ENCODE data around the gene LPCAT2. TPM values are rescaled to one million over a fixed set of nuclear protein-coding genes. Genes with fewer than 3 reads are reported as not detected.
A peak's percentile ranks its signal among the peaks of the same experiment; 100 is the strongest.

The LPCAT2 gene
- total and polyA plus RNA-seq, 8 donors: 1.4 to 36.2 (median 6.6) TPM; not detected in 1

- no peaks in the 10 kb centered on the region for H3K27me3 ChIP-seq
- intact Hi-C loops (cut with DNase I; ENCODE audit: low total_unique reads): loop anchor here (5.0 to 10.0 kb wide), 2 partner anchors 75 to 162 kb away; no protein-coding TSS in a partner anchor
- H3K4me3 ChIP-seq: no peak overlapping the region
- peaks cover 0 to 8% (median 0%) of the 10 kb centered on the region in 4 donors for H3K4me1 ChIP-seq
- peaks cover 0 to 12% (median 5%) of the 10 kb centered on the region in 4 donors for H3K36me3 ChIP-seq
- TF ChIP-seq, protein P1, sequence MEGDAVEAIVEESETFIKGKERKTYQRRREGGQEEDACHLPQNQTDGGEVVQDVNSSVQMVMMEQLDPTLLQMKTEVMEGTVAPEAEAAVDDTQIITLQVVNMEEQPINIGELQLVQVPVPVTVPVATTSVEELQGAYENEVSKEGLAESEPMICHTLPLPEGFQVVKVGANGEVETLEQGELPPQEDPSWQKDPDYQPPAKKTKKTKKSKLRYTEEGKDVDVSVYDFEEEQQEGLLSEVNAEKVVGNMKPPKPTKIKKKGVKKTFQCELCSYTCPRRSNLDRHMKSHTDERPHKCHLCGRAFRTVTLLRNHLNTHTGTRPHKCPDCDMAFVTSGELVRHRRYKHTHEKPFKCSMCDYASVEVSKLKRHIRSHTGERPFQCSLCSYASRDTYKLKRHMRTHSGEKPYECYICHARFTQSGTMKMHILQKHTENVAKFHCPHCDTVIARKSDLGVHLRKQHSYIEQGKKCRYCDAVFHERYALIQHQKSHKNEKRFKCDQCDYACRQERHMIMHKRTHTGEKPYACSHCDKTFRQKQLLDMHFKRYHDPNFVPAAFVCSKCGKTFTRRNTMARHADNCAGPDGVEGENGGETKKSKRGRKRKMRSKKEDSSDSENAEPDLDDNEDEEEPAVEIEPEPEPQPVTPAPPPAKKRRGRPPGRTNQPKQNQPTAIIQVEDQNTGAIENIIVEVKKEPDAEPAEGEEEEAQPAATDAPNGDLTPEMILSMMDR (IDR thresholded peaks at IDR 0.05): no peak
- TF ChIP-seq EP300 (IDR thresholded peaks at IDR 0.05): no peak
- TF ChIP-seq POLR2AphosphoS5 (IDR thresholded peaks at IDR 0.05): no peak
- TF ChIP-seq POLR2A (IDR thresholded peaks at IDR 0.05): no peak
- DNase-seq: no peak
- whole genome bisulfite sequencing, 5 donors: 73 to 86% (median 83%) methylated on average over 1 of the region's 1 CpG
- H3K27ac ChIP-seq: no peak overlapping the region
- H3K9me3 ChIP-seq: no peaks in the 10 kb centered on the region
These were observed 33.7 kb downstream of the LPCAT2 start for GRCh38 chr16:55542459-55543082.

- DNase-seq: peak in 1 of 2 donors; percentile 62
- TF ChIP-seq, protein P1 (IDR thresholded peaks at IDR 0.05): peak in 3 of 7 experiments; percentile 17 to 37 (median 27)
- no peak for TF ChIP-seq POLR2AphosphoS5 (IDR thresholded peaks at IDR 0.05)
- WGBS, 5 donors: 13 to 36% (median 19%) methylated on average over 2 of the region's 2 CpGs
- intact Hi-C loops (cut with DNase I; ENCODE audit: low total_unique reads): loop anchor here (5.0 to 10.0 kb wide), 2 partner anchors 76 to 161 kb away; no protein-coding TSS in a partner anchor
- H3K4me3 ChIP-seq: no peak overlapping the region
- peaks cover 0 to 8% (median 0%) of the 10 kb centered on the region in 4 donors for H3K4me1 ChIP-seq
- H3K27me3 ChIP-seq: no peaks in the 10 kb centered on the region
- H3K9me3 ChIP-seq: no peaks in the 10 kb centered on the region
- H3K27ac ChIP-seq: no peak overlapping the region
- peaks cover 0 to 4% (median 0%) of the 10 kb centered on the region in 4 donors for H3K36me3 ChIP-seq
These were observed 34.6 kb downstream of the LPCAT2 start for GRCh38 chr16:55543472-55543871.

- Histone ChIP-seq H3K9me3 (no peaks in the 10 kb centered on the region), H3K4me3 (no peak overlapping the region), H3K4me1 (peaks cover 0 to 7% (median 0%) of the 10 kb centered on the region in 4 donors), H3K36me3 (peaks cover 0 to 16% (median 7%) of the 10 kb centered on the region in 4 donors), H3K27ac (no peak overlapping the region), H3K27me3 (no peaks in the 10 kb centered on the region)
- DNase-seq: no peak
- intact Hi-C loops (cut with DNase I; ENCODE audit: low total_unique reads): no loop called here
- TF ChIP-seq POLR2A (IDR thresholded peaks at IDR 0.05) (no peak), EP300 (IDR thresholded peaks at IDR 0.05) (no peak), POLR2AphosphoS5 (IDR thresholded peaks at IDR 0.05) (no peak)
- TF ChIP-seq, protein P1 (IDR thresholded peaks at IDR 0.05): no peak
These were observed 43.7 kb downstream of the LPCAT2 start for GRCh38 chr16:55552621-55553020.

- DNase-seq: no peak
- Histone ChIP-seq H3K36me3 (peaks cover 0 to 10% (median 7%) of the 10 kb centered on the region in 4 donors), H3K4me3 (no peak overlapping the region), H3K9me3 (no peaks in the 10 kb centered on the region), H3K27me3 (no peaks in the 10 kb centered on the region), H3K27ac (no peak overlapping the region), H3K4me1 (peaks cover 0 to 33% (median 13%) of the 10 kb centered on the region in 4 donors)
- intact Hi-C loops (cut with DNase I; ENCODE audit: low total_unique reads): no loop called here
- TF ChIP-seq, protein P1 (IDR thresholded peaks at IDR 0.05): no peak
- 51 to 91% (median 69%) methylated on average over 2 of the region's 2 CpGs for WGBS, 5 donors
These were observed 46.6 kb downstream of the LPCAT2 start for GRCh38 chr16:55555436-55555835.
